BE2C (cell line): ENCODE results near the gene ZBTB46.

Source experiments
- DNase-seq: peaks from one replicate; pipeline ENCODE4 v3.0.0-alpha.2; 2020
- H3K27me3 ChIP-seq: fragments of 250-450 bp; sonication (Bioruptor Pico); 2 replicates; pipeline ENCODE4 v1.5.1; 2020; ENCODE audit warnings: mild to moderate bottlenecking
- H3K36me3 ChIP-seq: fragments of 250-450 bp; sonication (Bioruptor Pico); 2 replicates; pipeline ENCODE4 v1.5.1; 2020; ENCODE audit warnings: mild to moderate bottlenecking
- H3K4me1 ChIP-seq: fragments of 250-450 bp; sonication (Bioruptor Pico); 2 replicates; pipeline ENCODE4 v1.5.1; 2020
- H3K4me3 ChIP-seq: 2 replicates; pipeline ENCODE4 v1.5.1; 2011; ENCODE audit warnings: low read depth, low read length
- H3K9me3 ChIP-seq: fragments of 250-450 bp; sonication (Bioruptor Pico); 2 replicates; pipeline ENCODE4 v1.5.1; 2020
- CTCF ChIP-seq: IDR thresholded peaks from 2 replicates; pipeline ENCODE4 v1.5.1; 2012; ENCODE audit warnings: mild to moderate bottlenecking, low read depth, low read length

The ZBTB46 gene

GRCh38 chr20:63769891-63770474 is 61.1 kb downstream of the ZBTB46 start:
- Histone ChIP-seq H3K27me3 (no peaks in the 10 kb centered on the region), H3K9me3 (no peaks in the 10 kb centered on the region), H3K36me3 (no peaks in the 10 kb centered on the region), H3K4me3 (no peak overlapping the region), H3K4me1 (no peaks in the 10 kb centered on the region)
- DNase-seq: no peak
- TF ChIP-seq CTCF: no peak

- H3K4me1 ChIP-seq: no peaks in the 10 kb centered on the region
- no peaks in the 10 kb centered on the region for H3K27me3 ChIP-seq
- no peak for TF ChIP-seq CTCF
- DNase-seq: no peak
- no peaks in the 10 kb centered on the region for H3K9me3 ChIP-seq
- no peak overlapping the region for H3K4me3 ChIP-seq
- H3K36me3 ChIP-seq: no peaks in the 10 kb centered on the region
These were observed 62.2 kb downstream of the ZBTB46 start for GRCh38 chr20:63768591-63769515.

- Histone ChIP-seq H3K9me3 (no peaks in the 10 kb centered on the region), H3K27me3 (no peaks in the 10 kb centered on the region), H3K36me3 (no peaks in the 10 kb centered on the region), H3K4me3 (no peak overlapping the region), H3K4me1 (no peaks in the 10 kb centered on the region)
- TF ChIP-seq CTCF: no peak
- no peak for DNase-seq
These were observed 63.2 kb downstream of the ZBTB46 start for GRCh38 chr20:63767886-63768285.

GRCh38 chr20:63767456-63767855 is 63.6 kb downstream of the ZBTB46 start:
- Histone ChIP-seq H3K4me3 (no peak overlapping the region), H3K4me1 (no peaks in the 10 kb centered on the region), H3K9me3 (no peaks in the 10 kb centered on the region), H3K36me3 (no peaks in the 10 kb centered on the region), H3K27me3 (no peaks in the 10 kb centered on the region)
- no peak for DNase-seq
- no peak for TF ChIP-seq CTCF

GRCh38 chr20:63766695-63767426 is 64.2 kb downstream of the ZBTB46 start:
- Histone ChIP-seq H3K36me3 (no peaks in the 10 kb centered on the region), H3K27me3 (no peaks in the 10 kb centered on the region), H3K9me3 (no peaks in the 10 kb centered on the region), H3K4me3 (no peak overlapping the region), H3K4me1 (no peaks in the 10 kb centered on the region)
- no peak for TF ChIP-seq CTCF
- no peak for DNase-seq
